Activated naive CD8-positive, alpha-beta T cell treated with anti-CD3 and anti-CD28 coated beads, Interleukin-2, amount 10 ng/mL, durations not matched to agents 7 days and 5 days (primary cell): Measurements from ENCODE around the gene PKIG. TPM values are rescaled to one million over a fixed set of nuclear protein-coding genes. Genes with fewer than 3 reads are reported as not detected.
"Not testable (repeated sequence)": the region's sequence is repeated elsewhere in the genome, so short reads cannot be mapped to it uniquely, and the experiment has no call there.

ENCODE experiments used
- ATAC-seq: fragments of 150-1000 bp; cut with Tn5 transposase; one replicate; pipeline ENCODE4 v1.10.0; 2021; ENCODE audit warnings: low read depth, moderate library complexity
- POLR2A ChIA-PET: fragments of 350-600 bp; sonication (Branson Sonifier 250); formaldehyde crosslinking; loops from one replicate; lab custom pipeline; 2021; ENCODE audit warnings: antibody characterized with exemption; lab: Charles Lee
- DNase-seq: peaks from one replicate; pipeline ENCODE4 v3.0.0; 2021
- H3K27ac Mint-ChIP-seq: one replicate; pipeline ENCODE4 v1.8.0; 2022; ENCODE audit warnings: mild to moderate bottlenecking, mixed read lengths
- H3K27me3 Mint-ChIP-seq: one replicate; pipeline ENCODE4 v1.8.0; 2022; ENCODE audit warnings: mild to moderate bottlenecking, moderate library complexity, mixed read lengths
- H3K36me3 Mint-ChIP-seq: one replicate; pipeline ENCODE4 v1.8.0; 2021; ENCODE audit warnings: mild to moderate bottlenecking, mixed read lengths
- H3K4me1 Mint-ChIP-seq: one replicate; pipeline ENCODE4 v1.8.0; 2021; ENCODE audit warnings: mixed read lengths
- H3K4me3 Mint-ChIP-seq: one replicate; pipeline ENCODE4 v1.8.0; 2022; ENCODE audit warnings: mild to moderate bottlenecking, moderate library complexity, mixed read lengths
- H3K9me3 Mint-ChIP-seq: one replicate; pipeline ENCODE4 v1.8.0; 2021; ENCODE audit warnings: mixed read lengths
- total RNA-seq, 2 experiments: library from RNA; stranded (reverse); gene quantifications; one replicate each; pipeline ENCODE4 v1.2.3, GENCODE V29; 2021

The PKIG gene
- total RNA-seq, 2 experiments from 2014 or later: 2.5 to 3.1 TPM

- Mint-ChIP-seq H3K27ac (peak overlapping the region; percentile 87), H3K9me3 (no peaks in the 10 kb centered on the region), H3K36me3 (peaks cover 14% of the 10 kb centered on the region), H3K27me3 (no peaks in the 10 kb centered on the region), H3K4me1 (peaks cover 89% of the 10 kb centered on the region), H3K4me3 (peak overlapping the region; percentile 54)
- POLR2A ChIA-PET: interaction anchor here (1.5 to 5.4 kb wide), 4 partner anchors 28 to 239 kb away, joined by 5 to 31 read pairs (median 8); partner anchors contain the start of gene YWHAB
- DNase-seq (peak; percentile 59), ATAC-seq (peak; percentile 44)
Measured at GRCh38 chr20:44646023-44646640, 63.8 kb downstream of the PKIG start.

DNA sequence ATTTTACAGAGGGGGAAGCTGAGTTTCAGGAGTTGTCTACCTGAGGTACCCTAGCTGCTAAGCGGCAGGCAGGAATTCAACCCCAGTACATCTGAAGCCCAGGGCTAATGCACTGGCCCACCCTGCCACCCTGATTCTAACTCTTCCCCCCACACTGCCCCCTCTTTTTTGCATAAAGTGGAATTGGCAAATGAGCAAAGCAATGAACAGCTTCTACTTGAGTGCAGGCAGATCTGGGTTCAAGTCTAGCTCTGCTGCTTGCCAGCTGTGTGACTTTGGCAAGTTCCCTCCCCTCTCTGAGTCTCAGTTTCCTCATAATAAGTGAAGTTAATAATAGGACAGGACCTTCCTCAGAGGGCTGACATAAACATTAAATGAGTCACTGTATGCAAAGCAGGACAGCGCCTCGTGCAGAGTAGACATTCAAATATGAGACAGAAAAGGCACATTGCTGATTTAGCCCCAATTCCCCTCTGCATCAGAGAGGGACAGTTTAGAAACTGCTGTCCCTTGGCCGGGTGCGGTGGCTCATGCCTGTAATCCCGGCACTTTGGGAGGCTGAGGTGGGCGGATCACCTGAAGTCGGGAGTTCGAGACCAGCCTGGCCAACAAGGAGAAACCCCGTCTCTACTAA, 64.4 kb downstream of the PKIG start:
- no peak for ATAC-seq
- Mint-ChIP-seq H3K9me3 (no peaks in the 10 kb centered on the region), H3K36me3 (peaks cover 10% of the 10 kb centered on the region), H3K4me3 (peak overlapping the region; percentile 54), H3K27ac (peak overlapping the region; percentile 87), H3K4me1 (peaks cover 83% of the 10 kb centered on the region), H3K27me3 (no peaks in the 10 kb centered on the region)
- no peak for DNase-seq
- POLR2A ChIA-PET: interaction anchor here (0.6 to 5.4 kb wide), 5 partner anchors 33 to 238 kb away, joined by 3 to 31 read pairs (median 6); partner anchors contain the start of gene YWHAB

GRCh38 chr20:44648068-44648467, 65.7 kb downstream of the PKIG start:
- Mint-ChIP-seq H3K4me3 (no peak overlapping the region), H3K9me3 (no peaks in the 10 kb centered on the region), H3K27me3 (no peaks in the 10 kb centered on the region), H3K4me1 (peaks cover 73% of the 10 kb centered on the region), H3K27ac (peak overlapping the region; percentile 87), H3K36me3 (peaks cover 12% of the 10 kb centered on the region)
- DNase-seq (no peak), ATAC-seq (no peak)
- POLR2A ChIA-PET: no interaction called here

DNA sequence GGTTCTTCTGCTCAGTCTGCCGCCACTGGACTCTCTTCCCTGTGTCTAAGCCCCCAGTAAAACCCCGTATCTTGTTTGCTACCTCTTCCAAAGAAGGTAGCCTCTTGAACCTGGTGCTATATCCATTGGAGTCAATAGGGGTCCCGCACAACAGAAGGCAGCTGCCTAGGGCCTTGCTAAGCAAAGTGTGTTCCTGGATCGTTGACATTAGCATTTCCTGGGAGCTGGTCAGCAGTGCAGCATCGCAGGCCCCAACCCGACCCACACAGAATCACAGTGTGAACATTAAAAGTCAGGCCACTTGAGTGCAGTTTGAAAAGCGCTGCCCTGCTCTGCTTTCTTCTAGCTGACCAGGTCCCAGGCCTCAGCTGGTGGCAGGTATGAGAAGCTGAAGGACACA, 66.2 kb downstream of the PKIG start:
- ATAC-seq (no peak), DNase-seq (no peak)
- Mint-ChIP-seq H3K36me3 (peaks cover 16% of the 10 kb centered on the region), H3K4me3 (peak overlapping the region; percentile 96), H3K27ac (peak overlapping the region; percentile 78), H3K4me1 (peaks cover 72% of the 10 kb centered on the region), H3K27me3 (no peaks in the 10 kb centered on the region), H3K9me3 (no peaks in the 10 kb centered on the region)
- POLR2A ChIA-PET: interaction anchor here (1.4 kb wide), 1 partner anchor 318 kb away, joined by 5 read pairs; the partner anchor contains the start of gene STK4

DNA sequence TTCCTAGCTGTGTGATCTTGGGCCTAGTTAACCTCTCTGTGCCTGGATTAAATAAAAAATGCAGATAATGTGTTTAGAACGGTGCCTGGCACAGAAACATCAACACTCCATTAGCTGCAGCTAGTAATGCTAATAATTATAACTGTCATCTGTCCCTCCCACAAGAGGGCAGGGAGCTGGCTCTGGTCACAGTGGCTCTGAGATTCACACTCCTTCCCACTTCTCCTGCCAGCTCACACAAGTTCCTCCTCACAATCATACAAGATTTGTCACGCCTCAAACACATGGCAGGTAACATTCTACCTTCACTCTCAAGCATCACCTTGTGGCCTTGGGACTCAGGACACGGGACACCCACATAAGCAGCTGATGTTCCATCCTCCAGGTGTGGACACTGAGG, 66.7 kb downstream of the PKIG start:
- peak overlapping the region; percentile 96 for H3K4me3 Mint-ChIP-seq
- H3K27ac Mint-ChIP-seq: peak overlapping the region; percentile 78
- H3K36me3 Mint-ChIP-seq: peaks cover 19% of the 10 kb centered on the region
- DNase-seq: no peak
- H3K9me3 Mint-ChIP-seq: no peaks in the 10 kb centered on the region
- peaks cover 69% of the 10 kb centered on the region for H3K4me1 Mint-ChIP-seq
- H3K27me3 Mint-ChIP-seq: no peaks in the 10 kb centered on the region
- ATAC-seq: no peak
- POLR2A ChIA-PET: interaction anchor here (0.8 to 1.4 kb wide), 2 partner anchors 19 to 318 kb away, joined by 4 to 5 read pairs; partner anchors contain the start of gene STK4

DNA sequence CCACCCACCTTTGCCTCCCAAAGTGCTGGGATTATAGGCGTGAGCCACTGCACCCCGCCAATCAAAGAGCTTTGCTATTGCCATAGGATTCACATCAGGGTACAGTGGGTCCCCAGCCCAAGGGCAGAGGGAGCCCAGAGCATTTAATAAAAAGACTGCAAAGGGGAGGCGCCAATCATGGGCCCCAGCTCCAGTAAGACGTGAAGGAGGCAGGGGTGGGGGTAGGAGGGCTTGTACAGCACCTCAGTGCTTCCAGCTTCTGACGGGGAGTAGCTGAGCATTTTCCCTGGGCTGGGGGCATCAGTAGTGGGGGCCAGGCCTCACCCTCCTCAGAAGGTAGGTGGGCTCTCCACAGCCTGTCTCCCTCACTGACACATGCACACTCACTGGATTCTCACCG, 67.6 kb downstream of the PKIG start:
- peaks cover 60% of the 10 kb centered on the region for H3K4me1 Mint-ChIP-seq
- POLR2A ChIA-PET: interaction anchor here (0.8 to 1.6 kb wide), 6 partner anchors 18 to 317 kb away, joined by 3 to 6 read pairs (median 4); partner anchors contain the start of genes STK4, TTPAL and YWHAB
- ATAC-seq (no peak), DNase-seq (no peak)
- peaks cover 23% of the 10 kb centered on the region for H3K36me3 Mint-ChIP-seq
- H3K4me3 Mint-ChIP-seq: peak overlapping the region; percentile 96
- H3K27ac Mint-ChIP-seq: peak overlapping the region; percentile 91
- H3K27me3 Mint-ChIP-seq: no peaks in the 10 kb centered on the region
- H3K9me3 Mint-ChIP-seq: no peaks in the 10 kb centered on the region

GRCh38 chr20:44650771-44651433, 68.5 kb downstream of the PKIG start:
- Mint-ChIP-seq H3K27ac (peak overlapping the region; percentile 91), H3K9me3 (no peaks in the 10 kb centered on the region), H3K4me3 (peak overlapping the region; percentile 96), H3K27me3 (no peaks in the 10 kb centered on the region), H3K36me3 (peaks cover 26% of the 10 kb centered on the region), H3K4me1 (peaks cover 53% of the 10 kb centered on the region)
- peak; percentile 64 for DNase-seq
- ATAC-seq: peak; percentile 43
- POLR2A ChIA-PET: interaction anchor here (0.6 to 1.6 kb wide), 8 partner anchors 9 to 235 kb away, joined by 3 to 6 read pairs (median 5); partner anchors contain the start of genes TTPAL and YWHAB

DNA sequence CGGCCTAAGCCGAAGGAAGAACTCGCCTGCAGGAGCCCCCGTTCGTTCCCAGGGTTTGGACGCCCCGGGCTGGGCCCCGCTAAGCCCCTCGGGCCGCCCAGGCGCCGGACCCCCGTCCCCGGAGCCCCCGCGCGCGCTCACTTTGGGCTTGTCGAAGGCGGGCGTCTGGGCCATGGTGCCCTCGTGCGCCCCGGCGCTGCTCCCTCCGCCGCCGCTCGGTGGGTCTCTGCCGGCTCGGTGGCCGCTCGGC, 69.0 kb downstream of the PKIG start:
- H3K36me3 Mint-ChIP-seq: peaks cover 27% of the 10 kb centered on the region
- no peaks in the 10 kb centered on the region for H3K27me3 Mint-ChIP-seq
- no peak for DNase-seq
- H3K4me3 Mint-ChIP-seq: peak overlapping the region; percentile 96
- H3K4me1 Mint-ChIP-seq: peaks cover 50% of the 10 kb centered on the region
- H3K9me3 Mint-ChIP-seq: no peaks in the 10 kb centered on the region
- peak overlapping the region; percentile 91 for H3K27ac Mint-ChIP-seq
- POLR2A ChIA-PET: interaction anchor here (1.0 to 1.6 kb wide), 5 partner anchors 9 to 316 kb away, joined by 3 to 6 read pairs (median 6); no protein-coding TSS in a partner anchor
- ATAC-seq: no peak

DNA sequence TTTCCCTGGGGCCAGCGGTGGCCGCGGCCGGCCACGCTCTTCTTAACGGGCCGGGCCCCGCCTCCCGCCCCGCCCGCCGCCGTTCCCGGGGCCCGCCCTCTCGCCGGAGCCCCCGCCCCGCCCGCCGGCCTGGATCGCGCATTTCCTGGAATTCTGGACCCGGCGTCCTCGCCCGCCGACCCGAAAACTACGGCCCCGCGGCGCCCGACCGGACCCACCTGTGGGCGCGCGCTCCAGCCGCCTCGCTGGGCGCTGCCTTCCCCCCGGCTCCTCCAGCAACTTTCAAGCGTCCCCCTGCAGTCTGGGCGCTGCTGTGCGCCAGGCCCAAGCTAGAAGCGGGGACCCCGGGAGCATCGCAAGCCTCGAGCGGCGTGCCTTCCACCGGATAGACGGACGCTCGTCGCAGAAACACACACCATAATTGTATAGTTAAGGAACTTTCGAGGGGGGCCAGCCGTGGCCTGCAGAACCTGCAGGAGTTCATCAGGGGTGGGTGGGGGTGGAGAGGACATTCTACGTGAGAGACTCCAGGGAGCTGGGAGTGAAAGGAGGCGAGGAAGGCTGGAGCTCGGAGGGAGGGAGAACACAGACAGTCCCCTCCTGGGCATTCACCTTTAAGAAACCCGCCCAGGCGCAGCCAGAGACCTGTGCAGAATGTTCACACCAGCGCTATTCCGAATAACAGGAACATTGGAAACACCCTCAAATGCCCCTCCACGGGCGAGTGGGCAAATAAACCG, 69.5 kb downstream of the PKIG start, which contains the start of gene ADA:
TSS of gene ADA (minus strand) at position 16 of the 740 bp plus-strand sequence. CDS start 92 bp downstream, outside the sequence.
- peak; percentile 70 for ATAC-seq
- peak within 1 kb of the TSS; percentile 96 for H3K4me3 Mint-ChIP-seq
- H3K27ac Mint-ChIP-seq: peak within 1 kb of the TSS; percentile 91
- H3K27me3 Mint-ChIP-seq: no peaks in the 10 kb centered on the region
- H3K9me3 Mint-ChIP-seq: no peaks in the 10 kb centered on the region
- POLR2A ChIA-PET: interaction anchor here (1.0 to 1.6 kb wide), 6 partner anchors 9 to 316 kb away, joined by 3 to 6 read pairs (median 5); no protein-coding TSS in a partner anchor
- peaks cover 30% of the 10 kb centered on the region for H3K36me3 Mint-ChIP-seq
- peak; percentile 76 for DNase-seq
- peaks cover 45% of the 10 kb centered on the region for H3K4me1 Mint-ChIP-seq

DNA sequence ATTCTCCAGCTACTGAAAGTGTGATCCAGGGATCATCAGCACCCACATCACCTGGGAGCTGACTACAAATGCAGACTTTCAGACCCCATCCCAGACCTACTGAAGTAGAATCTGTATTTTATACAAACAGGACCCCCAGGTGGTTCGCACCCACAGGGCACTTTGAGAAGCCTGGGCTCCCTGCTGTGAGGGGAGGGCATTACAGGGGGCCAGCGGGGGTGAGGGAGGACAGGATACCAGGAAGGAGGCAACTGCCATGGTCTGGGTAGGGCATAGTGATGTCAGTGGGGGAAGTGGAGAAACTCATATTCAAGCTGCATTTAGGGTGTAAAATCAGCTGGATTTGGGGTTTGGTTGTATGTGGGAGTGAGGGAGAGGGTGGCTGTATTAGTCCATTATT, 71.2 kb downstream of the PKIG start:
- DNase-seq: no peak
- Mint-ChIP-seq H3K9me3 (no peaks in the 10 kb centered on the region), H3K4me1 (peaks cover 33% of the 10 kb centered on the region), H3K36me3 (peaks cover 38% of the 10 kb centered on the region), H3K27me3 (no peaks in the 10 kb centered on the region), H3K27ac (no peak overlapping the region), H3K4me3 (peak overlapping the region; percentile 90)
- no peak for ATAC-seq
- POLR2A ChIA-PET: interaction anchor here (0.6 to 1.6 kb wide), 4 partner anchors 9 to 18 kb away, joined by 3 to 6 read pairs (median 4); no protein-coding TSS in a partner anchor

DNA sequence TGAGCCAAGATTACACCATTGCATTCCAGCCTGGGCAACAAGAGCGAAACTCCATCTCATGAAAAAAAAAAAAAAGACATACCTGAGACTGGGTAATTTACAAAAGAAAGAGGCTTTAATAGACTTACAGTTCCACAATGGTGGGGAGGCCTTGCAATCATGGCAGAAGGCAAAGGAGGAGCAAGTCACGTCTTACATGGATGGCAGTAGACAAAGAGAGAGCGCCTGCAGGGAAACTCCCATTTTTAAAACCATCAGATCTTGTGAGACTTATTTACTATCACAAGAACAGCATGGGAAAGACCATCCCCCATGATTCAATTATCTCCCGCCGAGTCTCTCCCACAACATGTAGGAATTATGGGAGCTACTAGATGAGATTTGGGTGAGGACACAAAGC, 71.8 kb downstream of the PKIG start:
- H3K36me3 Mint-ChIP-seq: peaks cover 43% of the 10 kb centered on the region
- H3K27ac Mint-ChIP-seq, ATAC-seq, H3K9me3 Mint-ChIP-seq, H3K27me3 Mint-ChIP-seq, H3K4me3 Mint-ChIP-seq, DNase-seq: not testable (repeated sequence)
- POLR2A ChIA-PET: interaction anchor here (0.6 to 1.0 kb wide), 4 partner anchors 9 to 18 kb away, joined by 3 to 4 read pairs (median 4); no protein-coding TSS in a partner anchor
- H3K4me1 Mint-ChIP-seq: peaks cover 27% of the 10 kb centered on the region

- Mint-ChIP-seq H3K4me3 (no peak overlapping the region), H3K4me1 (peaks cover 12% of the 10 kb centered on the region), H3K27me3 (no peaks in the 10 kb centered on the region), H3K36me3 (peaks cover 58% of the 10 kb centered on the region), H3K27ac (no peak overlapping the region), H3K9me3 (peaks cover 1% of the 10 kb centered on the region)
- ATAC-seq (no peak), DNase-seq (no peak)
- POLR2A ChIA-PET: no interaction called here
Measured at GRCh38 chr20:44656448-44656847, 74.1 kb downstream of the PKIG start.
